Measurements from ENCODE around the gene MAN1B1. TPM values are rescaled to one million over a fixed set of nuclear protein-coding genes. Genes with fewer than 3 reads are reported as not detected.
A peak's percentile ranks its signal among the peaks of the same experiment; 100 is the strongest.
"Not testable (repeated sequence)": the region's sequence is repeated elsewhere in the genome, so short reads cannot be mapped to it uniquely, and the experiment has no call there.

MAN1B1 gene
- total RNA-seq, 2 donors from 2014 or later: 62.0 to 62.3 TPM

GRCh38 chr9:137056739-137057415 lies 29.9 kb upstream of the MAN1B1 start:
- H3K9me3 ChIP-seq (ENCODE audit: control insufficient read depth, low read length, poor library complexity, severe bottlenecking): no peaks in the 10 kb centered on the region
- Mint-ChIP-seq H3K27ac (no peak overlapping the region), H3K36me3 (ENCODE audit: low read depth) (no peaks in the 10 kb centered on the region), H3K4me1 (no peaks in the 10 kb centered on the region), H3K27me3 (no peaks in the 10 kb centered on the region), H3K4me3 (no peak overlapping the region)
- ATAC-seq: no peak
- no peak for DNase-seq

- ATAC-seq (no peak), DNase-seq (no peak)
- no peak overlapping the region for H3K4me3 Mint-ChIP-seq
- H3K27me3 Mint-ChIP-seq: no peaks in the 10 kb centered on the region
- H3K4me1 Mint-ChIP-seq: no peaks in the 10 kb centered on the region
- H3K27ac Mint-ChIP-seq: no peak overlapping the region
- H3K36me3 Mint-ChIP-seq (ENCODE audit: low read depth): no peaks in the 10 kb centered on the region
- H3K9me3 ChIP-seq (ENCODE audit: control insufficient read depth, low read length, poor library complexity, severe bottlenecking): no peaks in the 10 kb centered on the region
These were observed 29.2 kb upstream of the MAN1B1 start for GRCh38 chr9:137057545-137057944.

- no peak for DNase-seq
- Mint-ChIP-seq H3K27ac (no peak overlapping the region), H3K4me1 (no peaks in the 10 kb centered on the region), H3K36me3 (ENCODE audit: low read depth) (no peaks in the 10 kb centered on the region), H3K4me3 (no peak overlapping the region), H3K27me3 (no peaks in the 10 kb centered on the region)
- no peak for ATAC-seq
- H3K9me3 ChIP-seq (ENCODE audit: control insufficient read depth, low read length, poor library complexity, severe bottlenecking): no peaks in the 10 kb centered on the region
These were observed 28.1 kb upstream of the MAN1B1 start for GRCh38 chr9:137058521-137059234.

- H3K36me3 Mint-ChIP-seq (ENCODE audit: low read depth): no peaks in the 10 kb centered on the region
- DNase-seq: no peak
- H3K9me3 ChIP-seq (ENCODE audit: control insufficient read depth, low read length, poor library complexity, severe bottlenecking): no peaks in the 10 kb centered on the region
- H3K27me3 Mint-ChIP-seq: no peaks in the 10 kb centered on the region
- H3K27ac Mint-ChIP-seq: no peak overlapping the region
- peaks cover 5% of the 10 kb centered on the region for H3K4me1 Mint-ChIP-seq
- H3K4me3 Mint-ChIP-seq: no peak overlapping the region
- no peak for ATAC-seq
These were observed 24.4 kb upstream of the MAN1B1 start for GRCh38 chr9:137062384-137062783.

GRCh38 chr9:137062798-137063197 lies 24.0 kb upstream of the MAN1B1 start:
- ATAC-seq; H3K36me3 Mint-ChIP-seq (ENCODE audit: low read depth): not testable (repeated sequence)

GRCh38 chr9:137063311-137064026 lies 23.3 kb upstream of the MAN1B1 start:
- ATAC-seq: no peak
- no peak overlapping the region for H3K27ac Mint-ChIP-seq

More at GRCh38 chr9:137062798-137063197, 24.0 kb upstream of the MAN1B1 start:
- H3K4me3 Mint-ChIP-seq; H3K4me1 Mint-ChIP-seq; DNase-seq; H3K27me3 Mint-ChIP-seq; H3K27ac Mint-ChIP-seq; H3K9me3 ChIP-seq (ENCODE audit: control insufficient read depth, low read length, poor library complexity, severe bottlenecking): not testable (repeated sequence)

GRCh38 chr9:137064027-137064879 lies 22.5 kb upstream of the MAN1B1 start:
- ATAC-seq (peak; percentile 43), DNase-seq (peak; percentile 41 to 66 (median 59))
- peaks cover 10% of the 10 kb centered on the region for H3K4me1 Mint-ChIP-seq
- no peak overlapping the region for H3K27ac Mint-ChIP-seq
- peaks cover 5% of the 10 kb centered on the region for H3K27me3 Mint-ChIP-seq
- H3K4me3 Mint-ChIP-seq: no peak overlapping the region
- no peaks in the 10 kb centered on the region for H3K36me3 Mint-ChIP-seq (ENCODE audit: low read depth)
- H3K9me3 ChIP-seq (ENCODE audit: control insufficient read depth, low read length, poor library complexity, severe bottlenecking): no peaks in the 10 kb centered on the region

More at GRCh38 chr9:137063311-137064026, 23.3 kb upstream of the MAN1B1 start:
- no peaks in the 10 kb centered on the region for H3K9me3 ChIP-seq (ENCODE audit: control insufficient read depth, low read length, poor library complexity, severe bottlenecking)
- peaks cover 10% of the 10 kb centered on the region for H3K4me1 Mint-ChIP-seq
- H3K4me3 Mint-ChIP-seq: no peak overlapping the region
- peaks cover 5% of the 10 kb centered on the region for H3K27me3 Mint-ChIP-seq
- no peaks in the 10 kb centered on the region for H3K36me3 Mint-ChIP-seq (ENCODE audit: low read depth)
- DNase-seq: no peak

- H3K9me3 ChIP-seq (ENCODE audit: control insufficient read depth, low read length, poor library complexity, severe bottlenecking): no peaks in the 10 kb centered on the region
- no peaks in the 10 kb centered on the region for H3K36me3 Mint-ChIP-seq (ENCODE audit: low read depth)
- no peak for ATAC-seq
- DNase-seq: no peak
- H3K27ac Mint-ChIP-seq: no peak overlapping the region
- peaks cover 10% of the 10 kb centered on the region for H3K4me1 Mint-ChIP-seq
- no peak overlapping the region for H3K4me3 Mint-ChIP-seq
- peaks cover 5% of the 10 kb centered on the region for H3K27me3 Mint-ChIP-seq
These were observed 22.0 kb upstream of the MAN1B1 start for GRCh38 chr9:137064880-137065164.

- peaks cover 5% of the 10 kb centered on the region for H3K27me3 Mint-ChIP-seq
- no peaks in the 10 kb centered on the region for H3K36me3 Mint-ChIP-seq (ENCODE audit: low read depth)
- no peak overlapping the region for H3K4me3 Mint-ChIP-seq
- H3K4me1 Mint-ChIP-seq: peaks cover 11% of the 10 kb centered on the region
- no peak for DNase-seq
- no peak overlapping the region for H3K27ac Mint-ChIP-seq
- no peaks in the 10 kb centered on the region for H3K9me3 ChIP-seq (ENCODE audit: control insufficient read depth, low read length, poor library complexity, severe bottlenecking)
- ATAC-seq: no peak
These were observed 21.3 kb upstream of the MAN1B1 start for GRCh38 chr9:137065336-137065967.

GRCh38 chr9:137066096-137066861 lies 20.5 kb upstream of the MAN1B1 start:
- ATAC-seq (no peak), DNase-seq (no peak)
- Mint-ChIP-seq H3K27ac (no peak overlapping the region), H3K27me3 (peaks cover 5% of the 10 kb centered on the region), H3K4me3 (no peak overlapping the region), H3K36me3 (ENCODE audit: low read depth) (no peaks in the 10 kb centered on the region), H3K4me1 (peaks cover 15% of the 10 kb centered on the region)
- H3K9me3 ChIP-seq (ENCODE audit: control insufficient read depth, low read length, poor library complexity, severe bottlenecking): no peaks in the 10 kb centered on the region

- peaks cover 17% of the 10 kb centered on the region for H3K4me1 Mint-ChIP-seq
- H3K27me3 Mint-ChIP-seq: peaks cover 5% of the 10 kb centered on the region
- H3K36me3 Mint-ChIP-seq (ENCODE audit: low read depth): no peaks in the 10 kb centered on the region
- peak overlapping the region; percentile 31 for H3K4me3 Mint-ChIP-seq
- no peaks in the 10 kb centered on the region for H3K9me3 ChIP-seq (ENCODE audit: control insufficient read depth, low read length, poor library complexity, severe bottlenecking)
- ATAC-seq: peak; percentile 65
- DNase-seq: peak; percentile 73 to 83 (median 77)
- peak overlapping the region; percentile 29 for H3K27ac Mint-ChIP-seq
These were observed 18.8 kb upstream of the MAN1B1 start for GRCh38 chr9:137067860-137068538.
